LNCaP clone FGC (cell line): Measurements from ENCODE around the gene ATRX.
"Not testable (repeated sequence)": the region's sequence is repeated elsewhere in the genome, so short reads cannot be mapped to it uniquely, and the experiment has no call there.

ENCODE experiments used
- DNase-seq: peaks from one replicate; pipeline ENCODE4 v3.0.0-alpha.2; 2011; ENCODE audit warnings: low read depth
- H3K4me3 ChIP-seq: 2 replicates; pipeline ENCODE4 v1.5.1; 2011; ENCODE audit warnings: mild to moderate bottlenecking, low read depth, low read length, control low read depth
- CTCF ChIP-seq: IDR thresholded peaks from 2 replicates; pipeline ENCODE4 v1.5.1; 2012; ENCODE audit warnings: mild to moderate bottlenecking; ENCODE audit not compliant: control insufficient read depth, insufficient read depth; ENCODE audit errors: extremely low read depth

ATRX gene

GRCh38 chrX:77640702-77641101 is 145.3 kb downstream of the ATRX start:
- no peak overlapping the region for H3K4me3 ChIP-seq
- no peak for TF ChIP-seq CTCF
- DNase-seq = no peak

- no peak for DNase-seq
- no peak for TF ChIP-seq CTCF
- no peak overlapping the region for H3K4me3 ChIP-seq
These were observed 146.2 kb downstream of the ATRX start for GRCh38 chrX:77639820-77640219.

GRCh38 chrX:77638397-77638796 is 147.6 kb downstream of the ATRX start:
- DNase-seq = no peak
- no peak for TF ChIP-seq CTCF
- no peak overlapping the region for H3K4me3 ChIP-seq

- TF ChIP-seq CTCF = no peak
- DNase-seq = no peak
These were observed 150.6 kb downstream of the ATRX start for GRCh38 chrX:77635373-77635772.

GRCh38 chrX:77628294-77629025 is 157.6 kb downstream of the ATRX start:
- no peak overlapping the region for H3K4me3 ChIP-seq
- no peak for TF ChIP-seq CTCF
- DNase-seq = no peak

More at GRCh38 chrX:77635373-77635772, 150.6 kb downstream of the ATRX start:
- no peak overlapping the region for H3K4me3 ChIP-seq

GRCh38 chrX:77622672-77623071 is 163.3 kb downstream of the ATRX start:
- no peak for DNase-seq
- TF ChIP-seq CTCF = no peak
- H3K4me3 ChIP-seq = no peak overlapping the region

GRCh38 chrX:77622233-77622632 is 163.8 kb downstream of the ATRX start:
- no peak for DNase-seq
- H3K4me3 ChIP-seq = no peak overlapping the region
- TF ChIP-seq CTCF = no peak

GRCh38 chrX:77621453-77621852 is 164.6 kb downstream of the ATRX start:
- DNase-seq, H3K4me3 ChIP-seq: not testable (repeated sequence)
